ENCODE measurements around the gene BBC3. TPM values are rescaled to one million over a fixed set of nuclear protein-coding genes. Genes with fewer than 3 reads are reported as not detected.

BBC3 gene
- total RNA-seq, 1 donor from 2014 or later = 54.6 TPM

- peak overlapping the region; percentile 66 for H3K4me3 ChIP-seq (ENCODE audit: insufficient read depth, low read depth, low read length)
- H4K20me1 ChIP-seq (ENCODE audit: insufficient read depth, low read length) = peaks cover 34% of the 10 kb centered on the region
- FAIRE-seq (no peak), DNase-seq (ENCODE audit: low read depth) (peak; percentile 10)
- H3K27me3 ChIP-seq (ENCODE audit: insufficient read depth, low read length) = no peaks in the 10 kb centered on the region
- no peak for TF ChIP-seq CTCF (IDR thresholded peaks at IDR 0.05; ENCODE audit: insufficient read depth, low read depth, low read length)
- no peak for TF ChIP-seq EZH2 (IDR thresholded peaks at IDR 0.05; ENCODE audit: insufficient read depth, low read length)
- Mint-ChIP-seq H3K27ac (ENCODE audit: unreplicated experiment) (peak overlapping the region; percentile 98), H3K27me3 (ENCODE audit: low read depth, unreplicated experiment) (no peaks in the 10 kb centered on the region), H3K4me3 (ENCODE audit: unreplicated experiment) (peak overlapping the region; percentile 81), H3K9me3 (ENCODE audit: unreplicated experiment) (no peaks in the 10 kb centered on the region), H3K36me3 (ENCODE audit: low read depth, unreplicated experiment) (peaks cover 19% of the 10 kb centered on the region), H3K4me1 (ENCODE audit: low read depth, unreplicated experiment) (peaks cover 13% of the 10 kb centered on the region)
- H3K4me1 ChIP-seq (ENCODE audit: insufficient read depth, low read length) = peaks cover 27% of the 10 kb centered on the region
- peaks cover 2% of the 10 kb centered on the region for H3K79me2 ChIP-seq (ENCODE audit: insufficient read depth, low read length)
- H3K4me2 ChIP-seq (ENCODE audit: low read length) = peak overlapping the region; percentile 89
- no peaks in the 10 kb centered on the region for H3K9me3 ChIP-seq (ENCODE audit: insufficient read depth, low read depth, low read length)
- H3K9ac ChIP-seq (ENCODE audit: low read length) = peak overlapping the region; percentile 89
- peaks cover 3% of the 10 kb centered on the region for H3K36me3 ChIP-seq (ENCODE audit: insufficient read depth, low read length)
- peak overlapping the region; percentile 94 for H3K27ac ChIP-seq (ENCODE audit: low read depth, low read length)
- H2AFZ ChIP-seq (ENCODE audit: low read depth, low read length) = peak overlapping the region; percentile 70
These were observed 41.7 kb upstream of the BBC3 start for GRCh38 chr19:47272448-47273312.

GRCh38 chr19:47271949-47272348 lies 41.0 kb upstream of the BBC3 start:
- Histone ChIP-seq H3K9ac (ENCODE audit: low read length) (no peak overlapping the region), H3K36me3 (ENCODE audit: insufficient read depth, low read length) (peaks cover 3% of the 10 kb centered on the region), H3K4me3 (ENCODE audit: insufficient read depth, low read depth, low read length) (no peak overlapping the region), H3K79me2 (ENCODE audit: insufficient read depth, low read length) (peaks cover 5% of the 10 kb centered on the region), H3K4me1 (ENCODE audit: insufficient read depth, low read length) (peaks cover 27% of the 10 kb centered on the region), H3K27ac (ENCODE audit: low read depth, low read length) (no peak overlapping the region), H4K20me1 (ENCODE audit: insufficient read depth, low read length) (peaks cover 34% of the 10 kb centered on the region), H3K4me2 (ENCODE audit: low read length) (no peak overlapping the region), H2AFZ (ENCODE audit: low read depth, low read length) (no peak overlapping the region), H3K27me3 (ENCODE audit: insufficient read depth, low read length) (no peaks in the 10 kb centered on the region), H3K9me3 (ENCODE audit: insufficient read depth, low read depth, low read length) (no peaks in the 10 kb centered on the region)
- Mint-ChIP-seq H3K4me3 (ENCODE audit: unreplicated experiment) (no peak overlapping the region), H3K4me1 (ENCODE audit: low read depth, unreplicated experiment) (peaks cover 13% of the 10 kb centered on the region), H3K9me3 (ENCODE audit: unreplicated experiment) (no peaks in the 10 kb centered on the region), H3K36me3 (ENCODE audit: low read depth, unreplicated experiment) (peaks cover 23% of the 10 kb centered on the region), H3K27me3 (ENCODE audit: low read depth, unreplicated experiment) (no peaks in the 10 kb centered on the region), H3K27ac (ENCODE audit: unreplicated experiment) (peak overlapping the region; percentile 98)
- TF ChIP-seq EZH2 (IDR thresholded peaks at IDR 0.05; ENCODE audit: insufficient read depth, low read length) (no peak), CTCF (IDR thresholded peaks at IDR 0.05; ENCODE audit: insufficient read depth, low read depth, low read length) (no peak)
- FAIRE-seq (no peak), DNase-seq (ENCODE audit: low read depth) (no peak)

- Mint-ChIP-seq H3K36me3 (ENCODE audit: low read depth, unreplicated experiment) (peaks cover 25% of the 10 kb centered on the region), H3K4me3 (ENCODE audit: unreplicated experiment) (no peak overlapping the region), H3K9me3 (ENCODE audit: unreplicated experiment) (no peaks in the 10 kb centered on the region), H3K27me3 (ENCODE audit: low read depth, unreplicated experiment) (no peaks in the 10 kb centered on the region), H3K27ac (ENCODE audit: unreplicated experiment) (no peak overlapping the region), H3K4me1 (ENCODE audit: low read depth, unreplicated experiment) (peaks cover 7% of the 10 kb centered on the region)
- DNase-seq (ENCODE audit: low read depth) (no peak), FAIRE-seq (no peak)
- Histone ChIP-seq H4K20me1 (ENCODE audit: insufficient read depth, low read length) (peaks cover 30% of the 10 kb centered on the region), H3K79me2 (ENCODE audit: insufficient read depth, low read length) (peaks cover 12% of the 10 kb centered on the region), H3K4me1 (ENCODE audit: insufficient read depth, low read length) (peaks cover 16% of the 10 kb centered on the region), H3K27ac (ENCODE audit: low read depth, low read length) (no peak overlapping the region), H2AFZ (ENCODE audit: low read depth, low read length) (no peak overlapping the region), H3K4me2 (ENCODE audit: low read length) (no peak overlapping the region), H3K36me3 (ENCODE audit: insufficient read depth, low read length) (peaks cover 4% of the 10 kb centered on the region), H3K9ac (ENCODE audit: low read length) (no peak overlapping the region), H3K4me3 (ENCODE audit: insufficient read depth, low read depth, low read length) (no peak overlapping the region), H3K9me3 (ENCODE audit: insufficient read depth, low read depth, low read length) (no peaks in the 10 kb centered on the region), H3K27me3 (ENCODE audit: insufficient read depth, low read length) (no peaks in the 10 kb centered on the region)
- TF ChIP-seq EZH2 (IDR thresholded peaks at IDR 0.05; ENCODE audit: insufficient read depth, low read length) = no peak
- TF ChIP-seq CTCF (IDR thresholded peaks at IDR 0.05; ENCODE audit: insufficient read depth, low read depth, low read length) = no peak
These were observed 39.4 kb upstream of the BBC3 start for GRCh38 chr19:47270408-47270807.
